Kidney epithelial cell (primary cell): Measurements from ENCODE around the gene STOM. TPM values are rescaled to one million over a fixed set of nuclear protein-coding genes. Genes with fewer than 3 reads are reported as not detected.

Experiments used
- DNase-seq: peaks from one replicate; pipeline ENCODE4 v3.0.0-alpha.2; 2010; ENCODE audit warnings: low read depth
- H3K27me3 ChIP-seq: 2 replicates; pipeline ENCODE4 v1.6.0; 2011; ENCODE audit warnings: low read length; ENCODE audit not compliant: control insufficient read depth, insufficient read depth
- H3K36me3 ChIP-seq: 2 replicates; pipeline ENCODE4 v1.5.1; 2011; ENCODE audit warnings: low read length; ENCODE audit not compliant: control insufficient read depth, insufficient read depth
- H3K4me3 ChIP-seq: 2 replicates; pipeline ENCODE4 v1.5.1; 2011; ENCODE audit warnings: low read depth, mild to moderate bottlenecking, control low read depth, low read length
- CTCF ChIP-seq: IDR thresholded peaks from 2 replicates; pipeline ENCODE4 v1.5.1; 2011; ENCODE audit warnings: mild to moderate bottlenecking, moderate library complexity, low read length, control low read depth, inconsistent platforms; ENCODE audit not compliant: insufficient read depth, poor library complexity, severe bottlenecking
- total RNA-seq: library from RNA; depleted of rRNA; stranded (reverse); fragments of >200 nt; gene quantifications from 2 replicates; pipeline ENCODE4 v1.2.3, GENCODE V29; 2015

STOM gene
- total RNA-seq, 1 donor from 2014 or later = 16.8 TPM

DNA sequence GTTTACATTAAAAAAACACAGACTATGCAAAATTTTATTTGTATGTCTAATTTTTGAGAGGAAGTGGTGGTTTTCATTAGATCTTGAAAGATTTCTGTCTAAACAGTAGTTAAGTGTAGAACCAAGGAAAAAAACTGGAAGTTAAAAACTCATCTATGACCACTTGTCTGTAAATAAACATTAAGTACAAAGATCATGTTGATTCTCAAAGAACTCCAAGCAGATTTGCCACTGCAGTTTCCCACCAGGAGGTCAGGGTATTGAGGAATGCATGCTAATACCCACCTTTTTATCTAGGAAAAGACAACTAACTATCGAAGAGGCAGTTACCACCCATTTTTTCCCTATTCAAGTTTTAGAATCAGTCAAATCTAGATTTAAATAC is 1.9 kb downstream of the STOM start:
- Histone ChIP-seq H3K4me3 (no peak overlapping the region), H3K36me3 (no peaks in the 10 kb centered on the region), H3K27me3 (no peaks in the 10 kb centered on the region)
- DNase-seq = no peak
- TF ChIP-seq CTCF = no peak

DNA sequence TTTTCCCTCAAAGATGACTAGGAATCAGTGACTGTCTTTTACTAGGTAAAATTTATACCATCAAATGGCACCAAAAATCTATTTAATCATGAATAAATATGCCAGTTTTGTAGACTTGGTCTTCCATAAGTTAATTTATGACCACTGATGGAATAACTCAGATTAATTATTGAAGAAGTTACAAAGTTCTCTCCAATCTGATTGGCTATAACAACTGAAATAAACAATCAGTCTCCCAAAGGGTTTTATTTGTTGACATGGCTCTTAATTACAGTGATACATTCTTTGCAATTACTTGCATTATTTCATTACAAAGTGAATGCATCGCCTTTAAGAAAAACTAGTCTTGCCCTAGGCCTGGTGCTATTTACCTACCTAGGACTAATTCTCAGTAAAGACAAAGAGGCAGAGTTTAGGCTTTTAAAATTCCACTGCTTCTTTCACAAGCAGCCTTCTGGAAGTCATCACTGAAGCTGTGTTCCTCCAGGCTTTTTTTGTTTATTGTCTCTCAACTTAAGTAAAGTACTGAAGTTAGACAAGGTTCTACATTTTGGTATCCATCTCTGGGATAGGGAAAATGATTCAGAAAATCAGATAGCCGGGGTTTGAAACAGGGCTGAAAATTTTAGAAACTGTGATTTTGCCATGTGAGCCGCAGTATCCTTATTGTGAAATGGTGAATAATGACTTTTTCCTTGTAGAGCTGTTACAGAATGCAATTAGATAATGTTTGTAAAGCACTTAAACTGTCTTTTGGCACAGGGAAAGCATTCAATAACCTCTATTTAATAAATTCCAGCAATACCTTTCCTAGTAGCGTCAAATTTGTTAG is 2.5 kb downstream of the STOM start:
- Histone ChIP-seq H3K27me3 (no peaks in the 10 kb centered on the region), H3K36me3 (no peaks in the 10 kb centered on the region), H3K4me3 (no peak overlapping the region)
- no peak for DNase-seq
- no peak for TF ChIP-seq CTCF

DNA sequence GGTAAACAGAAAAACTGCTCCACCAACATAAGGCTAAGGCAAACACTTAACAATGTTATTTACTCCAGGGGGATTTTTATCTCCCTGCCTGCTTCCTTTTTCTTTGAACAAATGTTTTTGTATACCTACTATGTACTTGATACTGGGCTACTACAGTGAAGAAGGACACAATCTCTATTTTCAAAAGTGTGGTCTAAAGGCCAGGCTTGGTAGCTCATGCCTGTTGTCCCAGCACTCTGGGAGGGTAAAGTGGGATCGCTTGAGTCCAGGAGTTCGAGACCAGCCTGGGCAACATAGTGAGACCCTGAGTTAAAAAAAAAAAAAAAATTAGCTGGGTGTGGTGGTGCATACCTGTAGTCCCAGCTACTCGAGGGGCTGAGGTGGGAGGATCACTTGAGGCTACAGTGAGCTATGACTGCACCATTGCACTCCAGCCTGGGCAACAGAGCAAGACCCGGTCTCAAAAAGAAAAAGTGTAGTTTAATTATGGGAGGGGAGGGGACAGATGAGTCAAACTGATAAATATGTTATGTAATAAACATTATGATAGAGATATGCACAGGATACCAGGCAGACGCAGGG is 3.3 kb downstream of the STOM start:
- Histone ChIP-seq H3K36me3 (no peaks in the 10 kb centered on the region), H3K4me3 (no peak overlapping the region), H3K27me3 (no peaks in the 10 kb centered on the region)
- DNase-seq = no peak
- no peak for TF ChIP-seq CTCF

DNA sequence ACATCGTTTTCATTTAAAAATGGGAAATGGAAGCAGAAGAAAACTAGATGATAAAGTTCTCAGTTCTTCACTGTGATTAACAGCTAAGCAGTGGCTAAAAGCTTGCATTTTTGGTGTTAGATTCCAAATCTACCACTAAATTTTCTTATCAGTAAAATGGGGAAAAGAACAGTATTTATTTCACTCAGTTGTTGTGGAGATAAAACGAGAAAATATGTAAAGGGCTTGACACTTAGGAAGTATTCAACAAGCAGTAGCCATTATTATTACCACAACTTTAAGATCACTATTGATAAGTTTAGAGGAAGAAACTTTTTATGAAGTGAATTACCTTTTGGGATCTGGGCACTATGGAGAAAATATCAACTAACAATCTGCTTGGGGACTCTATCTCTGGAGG is 4.5 kb downstream of the STOM start:
- Histone ChIP-seq H3K27me3 (no peaks in the 10 kb centered on the region), H3K4me3 (no peak overlapping the region)
- no peak for TF ChIP-seq CTCF

GRCh38 chr9:121364886-121365285 is 5.2 kb downstream of the STOM start:
- Histone ChIP-seq H3K27me3 (no peaks in the 10 kb centered on the region), H3K4me3 (no peak overlapping the region), H3K36me3 (no peaks in the 10 kb centered on the region)
- no peak for TF ChIP-seq CTCF
- no peak for DNase-seq

More for the DNA sequence above, 4.5 kb downstream of the STOM start:
- DNase-seq = no peak
- no peaks in the 10 kb centered on the region for H3K36me3 ChIP-seq
